ENCODE results near the gene PRR7.

PRR7 gene

DNA sequence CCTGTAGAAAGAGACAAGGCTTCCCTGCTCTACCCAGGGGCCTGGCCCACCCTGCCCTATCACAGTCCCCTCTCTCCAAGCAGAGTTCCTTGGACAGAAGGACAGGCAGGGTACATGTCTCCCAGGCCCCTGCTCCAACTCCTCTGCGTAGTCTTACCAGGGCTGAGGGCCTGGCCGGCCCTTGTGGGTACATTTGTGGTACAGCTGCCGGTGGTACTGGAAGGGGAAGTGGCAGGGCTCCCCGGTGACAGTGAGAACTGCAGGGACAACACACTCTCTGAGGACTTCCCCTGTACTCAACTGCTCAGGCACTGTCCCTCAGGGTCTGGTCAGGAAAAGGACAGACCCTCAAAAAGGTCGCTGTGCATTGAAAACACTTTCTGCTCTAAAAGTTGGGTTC is 40.8 kb upstream of the PRR7 start:
- TF ChIP-seq EGR1 (IDR thresholded peaks at IDR 0.05) (no peak), YY1 (IDR thresholded peaks at IDR 0.05; ENCODE audit: low read depth) (no peak), RAD21 (IDR thresholded peaks at IDR 0.05; ENCODE audit: low read depth) (no peak), USF1 (IDR thresholded peaks at IDR 0.05) (no peak), REST (IDR thresholded peaks at IDR 0.05; ENCODE audit: low read depth) (no peak), TAF1 (IDR thresholded peaks at IDR 0.05; ENCODE audit: low read depth) (no peak), FOXM1 (IDR thresholded peaks at IDR 0.05; ENCODE audit: borderline replicate concordance, low read depth) (no peak), ZBTB7A (IDR thresholded peaks at IDR 0.05; ENCODE audit: low read depth) (no peak)

GRCh38 chr5:177409043-177409801 is 37.4 kb upstream of the PRR7 start, which contains the start of gene F12:
Gene F12, minus strand, starts transcription at chr5:177409564. Its CDS starts 37 bp downstream, at chr5:177409527.
- TF ChIP-seq FOXM1 (IDR thresholded peaks at IDR 0.05; ENCODE audit: borderline replicate concordance, low read depth) (no peak), TCF12 (IDR thresholded peaks at IDR 0.05; ENCODE audit: low read depth) (no peak), REST (IDR thresholded peaks at IDR 0.05; ENCODE audit: low read depth) (no peak), EP300 (IDR thresholded peaks at IDR 0.05; ENCODE audit: borderline replicate concordance) (no peak), EGR1 (IDR thresholded peaks at IDR 0.05) (no peak), NFIC (IDR thresholded peaks at IDR 0.05) (no peak), CEBPB (IDR thresholded peaks at IDR 0.05) (no peak), ZBTB7A (IDR thresholded peaks at IDR 0.05; ENCODE audit: low read depth) (no peak), RAD21 (IDR thresholded peaks at IDR 0.05; ENCODE audit: low read depth) (no peak), USF1 (IDR thresholded peaks at IDR 0.05) (no peak), TAF1 (IDR thresholded peaks at IDR 0.05; ENCODE audit: low read depth) (no peak), YY1 (IDR thresholded peaks at IDR 0.05; ENCODE audit: low read depth) (no peak), CREB1 (IDR thresholded peaks at IDR 0.05; ENCODE audit: low read depth) (no peak), TEAD4 (IDR thresholded peaks at IDR 0.05) (no peak)
- TF ChIP-seq, protein P1, sequence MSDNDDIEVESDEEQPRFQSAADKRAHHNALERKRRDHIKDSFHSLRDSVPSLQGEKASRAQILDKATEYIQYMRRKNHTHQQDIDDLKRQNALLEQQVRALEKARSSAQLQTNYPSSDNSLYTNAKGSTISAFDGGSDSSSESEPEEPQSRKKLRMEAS (IDR thresholded peaks at IDR 0.05) = no peak

- TF ChIP-seq TAF1 (IDR thresholded peaks at IDR 0.05; ENCODE audit: low read depth) (no peak), EGR1 (IDR thresholded peaks at IDR 0.05) (no peak), EP300 (IDR thresholded peaks at IDR 0.05; ENCODE audit: borderline replicate concordance) (no peak)
Observed at GRCh38 chr5:177410575-177410974, 36.0 kb upstream of the PRR7 start.

DNA sequence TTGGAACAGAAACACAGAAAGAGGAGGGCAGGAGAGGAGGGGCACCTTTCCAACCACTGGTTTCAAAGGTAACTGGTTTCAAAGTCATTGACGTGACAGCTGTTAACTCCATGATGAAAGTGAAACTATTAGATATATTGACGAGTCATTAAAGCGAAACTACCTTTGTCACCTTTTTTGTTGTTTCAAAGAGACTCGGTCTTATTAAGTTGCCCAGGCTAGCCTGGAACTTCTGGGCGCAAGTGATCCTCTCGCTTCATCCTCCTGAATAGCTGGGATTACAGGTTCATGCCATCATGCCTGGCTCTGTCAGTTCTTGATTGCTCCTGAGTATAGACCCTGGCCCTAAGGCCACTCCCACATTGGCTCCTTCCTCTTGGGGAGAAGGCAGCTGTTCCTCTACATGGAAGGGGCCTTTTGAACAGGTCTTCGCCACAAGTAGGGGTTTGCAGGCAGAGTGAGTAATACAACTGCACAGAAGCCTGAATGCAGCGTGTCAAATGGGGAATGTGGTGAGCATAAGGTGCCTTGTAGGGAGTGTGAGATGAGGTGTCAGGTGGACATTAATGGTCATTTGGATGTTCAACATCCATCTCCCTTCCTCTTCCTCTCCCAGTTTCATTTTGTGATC is 33.9 kb upstream of the PRR7 start:
- TF ChIP-seq FOXM1 (IDR thresholded peaks at IDR 0.05; ENCODE audit: borderline replicate concordance, low read depth) = no peak
- no peak for TF ChIP-seq CEBPB (IDR thresholded peaks at IDR 0.05)
- TF ChIP-seq TEAD4 (IDR thresholded peaks at IDR 0.05) = no peak
- TF ChIP-seq EP300 (IDR thresholded peaks at IDR 0.05; ENCODE audit: borderline replicate concordance) = no peak
- no peak for TF ChIP-seq CREB1 (IDR thresholded peaks at IDR 0.05; ENCODE audit: low read depth)
- TF ChIP-seq, protein P1 (IDR thresholded peaks at IDR 0.05) = no peak
- TF ChIP-seq NFIC (IDR thresholded peaks at IDR 0.05) = no peak
- no peak for TF ChIP-seq USF1 (IDR thresholded peaks at IDR 0.05)
- TF ChIP-seq EGR1 (IDR thresholded peaks at IDR 0.05) = no peak
- TF ChIP-seq ZBTB7A (IDR thresholded peaks at IDR 0.05; ENCODE audit: low read depth) = no peak
- no peak for TF ChIP-seq TAF1 (IDR thresholded peaks at IDR 0.05; ENCODE audit: low read depth)
- TF ChIP-seq RAD21 (IDR thresholded peaks at IDR 0.05; ENCODE audit: low read depth) = no peak
- TF ChIP-seq REST (IDR thresholded peaks at IDR 0.05; ENCODE audit: low read depth) = no peak

Data from Ishikawa (cell line).